ENCODE data around the gene MYL3. TPM values are rescaled to one million over a fixed set of nuclear protein-coding genes. Genes with fewer than 3 reads are reported as not detected.
"Not testable (repeated sequence)": the region's sequence is repeated elsewhere in the genome, so short reads cannot be mapped to it uniquely, and the experiment has no call there.

The MYL3 gene
- not detected for total RNA-seq
- total RNA-seq (2013) = not detected

DNA sequence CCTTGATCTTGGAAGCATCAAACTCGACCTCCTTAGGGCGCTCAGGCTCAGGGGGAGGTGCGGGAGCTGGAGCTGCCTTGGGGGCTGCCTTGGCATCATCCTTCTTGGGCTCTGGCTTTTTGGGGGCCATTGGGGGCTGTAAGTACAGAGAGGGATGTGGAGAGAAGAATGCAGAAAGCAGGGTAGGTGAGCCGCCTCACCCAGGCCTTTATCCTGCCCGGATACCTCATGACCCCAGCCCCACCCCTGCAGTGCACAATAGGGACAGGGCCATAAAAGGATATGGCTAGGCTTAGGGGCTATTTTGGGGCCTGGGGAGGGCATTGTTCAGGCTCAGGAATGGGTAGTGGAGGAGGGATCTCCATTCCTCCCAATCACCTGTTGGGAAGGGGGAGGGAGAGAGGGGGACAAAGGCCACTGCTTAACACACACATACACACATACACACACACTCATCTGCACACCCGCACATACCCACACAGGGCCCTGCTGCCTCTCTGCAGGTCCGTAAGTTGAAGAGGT is at the start of gene MYL3:
Gene MYL3, minus strand, starts transcription at position 184 of the 522 bp plus-strand sequence. Its CDS starts 54 bp downstream, at position 130.
- no peak within 1 kb of the TSS for H3K27ac Mint-ChIP-seq
- Histone ChIP-seq H3K36me3 (ENCODE audit: control insufficient read depth, insufficient read depth, low read length) (no peaks in the 10 kb centered on the region), H3K4me3 (ENCODE audit: low read length) (no peak within 1 kb of the TSS), H3K4me1 (ENCODE audit: control insufficient read depth, insufficient read depth, low read length) (no peaks in the 10 kb centered on the region), H3K27me3 (ENCODE audit: control insufficient read depth, insufficient read depth, low read length) (no peaks in the 10 kb centered on the region), H3K9me3 (ENCODE audit: control insufficient read depth, insufficient read depth, low read length) (no peaks in the 10 kb centered on the region), H3K27ac (ENCODE audit: low read length) (no peak within 1 kb of the TSS)
- no peaks in the 10 kb centered on the region for H3K27me3 Mint-ChIP-seq (ENCODE audit: low read depth in 2 of 2)
- DNase-seq = no peak
- no peak within 1 kb of the TSS for H3K4me3 Mint-ChIP-seq
- H3K9me3 Mint-ChIP-seq = no peaks in the 10 kb centered on the region
- intact Hi-C loops (cut with micrococcal nuclease) = no loop called here
- whole genome bisulfite sequencing (ENCODE audit: insufficient coverage) = 95% methylated on average over 6 of the region's 7 CpGs
- no peak for ATAC-seq
- TF ChIP-seq, protein P1, sequence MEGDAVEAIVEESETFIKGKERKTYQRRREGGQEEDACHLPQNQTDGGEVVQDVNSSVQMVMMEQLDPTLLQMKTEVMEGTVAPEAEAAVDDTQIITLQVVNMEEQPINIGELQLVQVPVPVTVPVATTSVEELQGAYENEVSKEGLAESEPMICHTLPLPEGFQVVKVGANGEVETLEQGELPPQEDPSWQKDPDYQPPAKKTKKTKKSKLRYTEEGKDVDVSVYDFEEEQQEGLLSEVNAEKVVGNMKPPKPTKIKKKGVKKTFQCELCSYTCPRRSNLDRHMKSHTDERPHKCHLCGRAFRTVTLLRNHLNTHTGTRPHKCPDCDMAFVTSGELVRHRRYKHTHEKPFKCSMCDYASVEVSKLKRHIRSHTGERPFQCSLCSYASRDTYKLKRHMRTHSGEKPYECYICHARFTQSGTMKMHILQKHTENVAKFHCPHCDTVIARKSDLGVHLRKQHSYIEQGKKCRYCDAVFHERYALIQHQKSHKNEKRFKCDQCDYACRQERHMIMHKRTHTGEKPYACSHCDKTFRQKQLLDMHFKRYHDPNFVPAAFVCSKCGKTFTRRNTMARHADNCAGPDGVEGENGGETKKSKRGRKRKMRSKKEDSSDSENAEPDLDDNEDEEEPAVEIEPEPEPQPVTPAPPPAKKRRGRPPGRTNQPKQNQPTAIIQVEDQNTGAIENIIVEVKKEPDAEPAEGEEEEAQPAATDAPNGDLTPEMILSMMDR (IDR thresholded peaks at IDR 0.05) = no peak
- H3K36me3 Mint-ChIP-seq = no peaks in the 10 kb centered on the region
- no peaks in the 10 kb centered on the region for H3K4me1 Mint-ChIP-seq

DNA sequence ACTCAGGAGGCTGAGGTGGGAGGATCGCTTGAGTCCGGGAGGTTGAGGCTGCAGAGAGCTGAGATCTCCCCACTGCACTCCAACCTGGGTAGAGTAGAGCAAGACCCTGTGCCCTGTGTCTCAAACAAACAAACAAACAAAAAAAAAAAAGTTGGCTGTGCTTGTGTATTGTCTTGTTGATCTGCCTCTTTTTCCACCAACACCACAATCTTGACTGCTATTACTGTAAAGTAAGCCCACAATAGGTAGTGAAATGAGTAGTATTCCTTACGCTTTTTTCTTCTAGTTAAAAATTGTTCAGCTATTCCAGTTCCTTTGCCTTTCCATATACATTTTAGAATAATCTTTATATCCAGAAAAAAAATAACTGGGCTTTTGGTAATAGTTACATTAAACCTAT is 49.7 kb upstream of the MYL3 start:
- Histone ChIP-seq H3K4me3 (ENCODE audit: low read length) (no peak overlapping the region), H3K4me1 (ENCODE audit: control insufficient read depth, insufficient read depth, low read length) (peaks cover 31% of the 10 kb centered on the region), H3K9me3 (ENCODE audit: control insufficient read depth, insufficient read depth, low read length) (no peaks in the 10 kb centered on the region), H3K36me3 (ENCODE audit: control insufficient read depth, insufficient read depth, low read length) (peaks cover 16% of the 10 kb centered on the region), H3K27ac (ENCODE audit: low read length) (no peak overlapping the region), H3K27me3 (ENCODE audit: control insufficient read depth, insufficient read depth, low read length) (no peaks in the 10 kb centered on the region)
- intact Hi-C loops (cut with micrococcal nuclease) = no loop called here
- DNase-seq (no peak), ATAC-seq (no peak)
- peaks cover 5% of the 10 kb centered on the region for H3K36me3 Mint-ChIP-seq
- 100% methylated on average over 2 of the region's 3 CpGs for whole genome bisulfite sequencing (ENCODE audit: insufficient coverage)
- no peaks in the 10 kb centered on the region for H3K27me3 Mint-ChIP-seq (ENCODE audit: low read depth in 2 of 2)
- H3K4me1 Mint-ChIP-seq = peaks cover 38 to 42% of the 10 kb centered on the region in 2 donors
- no peaks in the 10 kb centered on the region for H3K9me3 Mint-ChIP-seq
- TF ChIP-seq, protein P1 (IDR thresholded peaks at IDR 0.05) = no peak
- no peak overlapping the region for H3K27ac Mint-ChIP-seq
- H3K4me3 Mint-ChIP-seq = no peak overlapping the region

DNA sequence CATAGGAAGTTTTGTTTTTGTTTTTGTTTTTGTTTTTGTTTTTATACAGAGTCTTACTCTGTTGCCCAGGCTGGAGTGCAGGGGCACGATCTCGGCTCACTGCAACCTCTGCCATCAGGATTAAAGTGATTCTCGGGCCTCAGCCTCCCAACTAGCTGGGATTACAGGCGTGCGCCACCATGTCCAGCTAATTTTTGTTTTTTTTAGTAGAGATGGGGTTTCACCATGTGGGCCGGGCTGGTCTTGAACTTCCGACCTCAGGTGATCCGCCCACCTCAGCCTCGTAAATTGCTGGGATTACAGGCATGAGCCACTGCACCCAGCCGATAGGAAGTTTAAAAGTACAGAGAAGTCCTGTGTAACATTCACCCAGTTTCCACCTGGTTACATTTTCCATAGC is 47.7 kb upstream of the MYL3 start:
- H3K4me1 Mint-ChIP-seq = peaks cover 27 to 28% of the 10 kb centered on the region in 2 donors
- H3K27ac ChIP-seq (ENCODE audit: low read length); H3K27me3 ChIP-seq (ENCODE audit: control insufficient read depth, insufficient read depth, low read length); intact Hi-C loops (cut with micrococcal nuclease); ATAC-seq; H3K27me3 Mint-ChIP-seq (ENCODE audit: low read depth in 2 of 2); H3K4me3 ChIP-seq (ENCODE audit: low read length); H3K9me3 ChIP-seq (ENCODE audit: control insufficient read depth, insufficient read depth, low read length); H3K27ac Mint-ChIP-seq; H3K9me3 Mint-ChIP-seq; H3K36me3 Mint-ChIP-seq; H3K4me3 Mint-ChIP-seq; DNase-seq; H3K36me3 ChIP-seq (ENCODE audit: control insufficient read depth, insufficient read depth, low read length): not testable (repeated sequence)
- H3K4me1 ChIP-seq (ENCODE audit: control insufficient read depth, insufficient read depth, low read length) = peaks cover 30% of the 10 kb centered on the region
- WGBS (ENCODE audit: insufficient coverage) = 96% methylated on average over 10 of the region's 10 CpGs

DNA sequence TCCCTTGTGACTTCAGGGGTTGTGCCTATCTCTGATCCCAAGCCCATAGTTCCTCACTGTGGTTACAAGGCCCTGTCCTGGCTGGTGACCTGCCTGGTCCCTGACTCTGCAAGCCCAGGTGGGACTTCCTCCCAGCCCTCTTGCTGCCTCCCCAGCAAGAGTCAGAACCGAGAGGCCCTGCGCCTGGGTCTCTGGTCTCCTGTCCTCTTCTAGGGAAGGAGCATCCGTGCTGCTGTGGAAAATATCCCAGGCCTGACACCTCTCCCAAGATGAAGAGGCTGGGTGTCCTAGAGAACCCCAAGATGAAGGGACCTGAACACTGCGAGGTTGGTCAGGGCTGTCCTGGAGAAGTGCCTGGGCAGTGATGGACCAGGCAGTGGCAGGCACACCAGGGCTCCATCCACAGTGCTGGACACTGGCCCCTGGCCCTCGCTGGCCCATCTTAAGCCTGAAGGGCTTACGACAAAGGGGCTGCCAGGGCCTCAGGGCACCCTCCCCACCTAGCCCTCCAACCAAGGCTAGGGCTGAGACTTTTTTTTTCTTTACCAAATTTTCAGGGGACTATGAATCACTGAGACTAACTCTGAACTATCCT is 47.0 kb upstream of the MYL3 start:
- no peaks in the 10 kb centered on the region for H3K9me3 Mint-ChIP-seq

More for the DNA sequence above, 47.0 kb upstream of the MYL3 start:
- H3K27ac ChIP-seq (ENCODE audit: low read length) = no peak overlapping the region
- no peaks in the 10 kb centered on the region for H3K27me3 ChIP-seq (ENCODE audit: control insufficient read depth, insufficient read depth, low read length)
- H3K4me1 Mint-ChIP-seq = peaks cover 20 to 22% of the 10 kb centered on the region in 2 donors
- H3K4me3 ChIP-seq (ENCODE audit: low read length) = no peak overlapping the region
- H3K27me3 Mint-ChIP-seq (ENCODE audit: low read depth in 2 of 2) = no peaks in the 10 kb centered on the region
- H3K4me3 Mint-ChIP-seq = no peak overlapping the region
- DNase-seq (no peak), ATAC-seq (no peak)
- H3K4me1 ChIP-seq (ENCODE audit: control insufficient read depth, insufficient read depth, low read length) = peaks cover 24% of the 10 kb centered on the region
- no peaks in the 10 kb centered on the region for H3K36me3 Mint-ChIP-seq
- 82% methylated on average over 6 of the region's 6 CpGs for WGBS (ENCODE audit: insufficient coverage)
- H3K9me3 ChIP-seq (ENCODE audit: control insufficient read depth, insufficient read depth, low read length) = no peaks in the 10 kb centered on the region
- H3K36me3 ChIP-seq (ENCODE audit: control insufficient read depth, insufficient read depth, low read length) = no peaks in the 10 kb centered on the region
- intact Hi-C loops (cut with micrococcal nuclease) = no loop called here
- no peak overlapping the region for H3K27ac Mint-ChIP-seq
- TF ChIP-seq, protein P1 (IDR thresholded peaks at IDR 0.05) = no peak

Measured in natural killer cell (primary cell).